HEK293 (cell line): Measurements from ENCODE around the gene CYB561A3.

Experiments
- CTCF ChIA-PET: fragments of 350-600 bp; formaldehyde crosslinking; extraction: SDS; loops from one replicate; lab custom pipeline; 2021; ENCODE audit warnings: antibody characterized with exemption; lab: Yijun Ruan, JAX
- POLR2A ChIA-PET: fragments of 300-600 bp; formaldehyde crosslinking; extraction: SDS; loops from one replicate; lab custom pipeline; 2020; ENCODE audit warnings: antibody characterized with exemption, inconsistent platforms; lab: Yijun Ruan, JAX
- H3K27ac ChIP-seq: fragments of 200-500 bp; sonication (Bioruptor generic); 2 replicates; pipeline ENCODE4 v1.5.1; 2014; ENCODE audit warnings: low read depth, low read length, control low read depth, inconsistent platforms; ENCODE audit errors: extremely low read depth
- H3K36me3 ChIP-seq, 2 experiments: fragments of 200-500 bp in 1 of 2; sonication (Bioruptor generic) in 1 of 2; 1 replicate in 1 of 2; 2 replicates in 1 of 2; pipeline ENCODE4 v1.5.1; 2014 to 2017; ENCODE audit warnings: inconsistent platforms in 2 of 2, low read length in 2 of 2; ENCODE audit not compliant: control insufficient read depth in 2 of 2, insufficient read depth in 1 of 2
- H3K4me1 ChIP-seq: fragments of 200-500 bp; sonication (Bioruptor generic); 2 replicates; pipeline ENCODE4 v1.5.1; 2014; ENCODE audit warnings: mild to moderate bottlenecking, low read length, inconsistent platforms; ENCODE audit not compliant: control insufficient read depth, insufficient read depth
- H3K4me3 ChIP-seq: 2 replicates; pipeline ENCODE4 v1.5.1; 2011; ENCODE audit warnings: low read depth, mild to moderate bottlenecking, control low read depth, low read length, moderate library complexity
- H3K9me3 ChIP-seq: fragments of 200-500 bp; sonication (Bioruptor generic); 2 replicates; pipeline ENCODE4 v1.5.1; 2014; ENCODE audit warnings: low read depth, low read length, inconsistent platforms; ENCODE audit not compliant: control insufficient read depth, insufficient read depth
- GLIS1 ChIP-seq: fragments of 450-650 bp; formaldehyde crosslinking; IDR thresholded peaks from 2 replicates; pipeline ENCODE4 v1.5.1; 2016; ENCODE audit warnings: missing biosample characterization, missing genetic modification characterization
- KLF9 ChIP-seq: fragments of 450-650 bp; formaldehyde crosslinking; IDR thresholded peaks from 2 replicates; pipeline ENCODE4 v1.5.1; 2016; ENCODE audit warnings: missing biosample characterization, missing genetic modification characterization, low read depth
- PRDM2 ChIP-seq: fragments of 450-650 bp; formaldehyde crosslinking; IDR thresholded peaks from 2 replicates; pipeline ENCODE4 v1.5.1; 2016; ENCODE audit warnings: missing biosample characterization, missing genetic modification characterization, borderline replicate concordance
- SCRT1 ChIP-seq: fragments of 450-650 bp; formaldehyde crosslinking; IDR thresholded peaks from 2 replicates; pipeline ENCODE4 v1.5.1; 2016; ENCODE audit warnings: missing biosample characterization, missing genetic modification characterization, borderline replicate concordance
- SCRT2 ChIP-seq: fragments of 450-650 bp; formaldehyde crosslinking; IDR thresholded peaks from 2 replicates; pipeline ENCODE4 v1.5.1; 2016; ENCODE audit warnings: missing biosample characterization, missing genetic modification characterization
- YY2 ChIP-seq: fragments of 450-650 bp; formaldehyde crosslinking; IDR thresholded peaks from 2 replicates; pipeline ENCODE4 v1.5.1; 2016; ENCODE audit warnings: missing biosample characterization, missing genetic modification characterization
- ZFP37 ChIP-seq: fragments of 450-650 bp; formaldehyde crosslinking; IDR thresholded peaks from 2 replicates; pipeline ENCODE4 v1.5.1; 2016; ENCODE audit warnings: missing biosample characterization, missing genetic modification characterization
- ZNF169 ChIP-seq: fragments of 450-650 bp; formaldehyde crosslinking; IDR thresholded peaks from 2 replicates; pipeline ENCODE4 v1.5.1; 2016; ENCODE audit warnings: missing biosample characterization, missing genetic modification characterization
- ZNF280C ChIP-seq: fragments of 450-650 bp; formaldehyde crosslinking; IDR thresholded peaks from 2 replicates; pipeline ENCODE4 v1.5.1; 2016; ENCODE audit warnings: missing biosample characterization, missing genetic modification characterization
- ZNF302 ChIP-seq: fragments of 450-650 bp; formaldehyde crosslinking; IDR thresholded peaks from 2 replicates; pipeline ENCODE4 v1.5.1; 2016; ENCODE audit warnings: missing biosample characterization, missing genetic modification characterization, low read depth
- ZNF341 ChIP-seq: fragments of 450-650 bp; formaldehyde crosslinking; IDR thresholded peaks from 2 replicates; pipeline ENCODE4; 2016; ENCODE audit warnings: low read depth, missing biosample characterization, missing genetic modification characterization
- ZNF354C ChIP-seq: fragments of 450-650 bp; formaldehyde crosslinking; IDR thresholded peaks from 2 replicates; pipeline ENCODE4 v1.5.1; 2016; ENCODE audit warnings: missing biosample characterization, missing genetic modification characterization, low read depth, borderline replicate concordance
- ZNF391 ChIP-seq: fragments of 450-650 bp; formaldehyde crosslinking; IDR thresholded peaks from 2 replicates; pipeline ENCODE4 v1.5.1; 2016; ENCODE audit warnings: low read depth, missing biosample characterization, missing genetic modification characterization, borderline replicate concordance
- ZNF398 ChIP-seq: fragments of 450-650 bp; formaldehyde crosslinking; IDR thresholded peaks from 2 replicates; pipeline ENCODE4 v1.5.1; 2017; ENCODE audit warnings: missing biosample characterization, missing genetic modification characterization
- ZNF404 ChIP-seq: fragments of 450-650 bp; formaldehyde crosslinking; IDR thresholded peaks from 2 replicates; pipeline ENCODE4 v1.5.1; 2017; ENCODE audit warnings: missing biosample characterization, missing genetic modification characterization
- ZNF561 ChIP-seq: fragments of 450-650 bp; IDR thresholded peaks from 2 replicates; pipeline ENCODE4 v1.5.1; 2018; ENCODE audit warnings: missing biosample characterization, missing genetic modification characterization, borderline replicate concordance
- ZNF600 ChIP-seq: fragments of 450-650 bp; formaldehyde crosslinking; IDR thresholded peaks from 2 replicates; pipeline ENCODE4 v1.5.1; 2016; ENCODE audit warnings: missing biosample characterization, missing genetic modification characterization
- ZNF677 ChIP-seq: fragments of 450-650 bp; IDR thresholded peaks from 2 replicates; pipeline ENCODE4 v1.5.0; 2018; ENCODE audit warnings: missing biosample characterization, mild to moderate bottlenecking, missing genetic modification characterization, moderate library complexity
- ZNF76 ChIP-seq: fragments of 450-650 bp; formaldehyde crosslinking; IDR thresholded peaks from 2 replicates; pipeline ENCODE4; 2016; ENCODE audit warnings: low read depth, missing biosample characterization, missing genetic modification characterization, borderline replicate concordance
- ZSCAN23 ChIP-seq: fragments of 450-650 bp; formaldehyde crosslinking; IDR thresholded peaks from 2 replicates; pipeline ENCODE4 v1.5.1; 2016; ENCODE audit warnings: missing biosample characterization, missing genetic modification characterization
- TF ChIP-seq, protein P1 (sequence below): fragments of 450-650 bp; formaldehyde crosslinking; IDR thresholded peaks from 2 replicates; pipeline ENCODE4 v1.5.1; 2017; ENCODE audit warnings: missing biosample characterization, missing genetic modification characterization

Gene CYB561A3

GRCh38 chr11:61333550-61334433 is 27.9 kb downstream of the CYB561A3 start (continued):
- 0 out of 2 replicates have a peak, but pooled peaks have one; percentile 26 for TF ChIP-seq PRDM2 (tag by site-specific recombination)
- no peak for TF ChIP-seq KLF9 (tag by site-specific recombination)

DNA sequence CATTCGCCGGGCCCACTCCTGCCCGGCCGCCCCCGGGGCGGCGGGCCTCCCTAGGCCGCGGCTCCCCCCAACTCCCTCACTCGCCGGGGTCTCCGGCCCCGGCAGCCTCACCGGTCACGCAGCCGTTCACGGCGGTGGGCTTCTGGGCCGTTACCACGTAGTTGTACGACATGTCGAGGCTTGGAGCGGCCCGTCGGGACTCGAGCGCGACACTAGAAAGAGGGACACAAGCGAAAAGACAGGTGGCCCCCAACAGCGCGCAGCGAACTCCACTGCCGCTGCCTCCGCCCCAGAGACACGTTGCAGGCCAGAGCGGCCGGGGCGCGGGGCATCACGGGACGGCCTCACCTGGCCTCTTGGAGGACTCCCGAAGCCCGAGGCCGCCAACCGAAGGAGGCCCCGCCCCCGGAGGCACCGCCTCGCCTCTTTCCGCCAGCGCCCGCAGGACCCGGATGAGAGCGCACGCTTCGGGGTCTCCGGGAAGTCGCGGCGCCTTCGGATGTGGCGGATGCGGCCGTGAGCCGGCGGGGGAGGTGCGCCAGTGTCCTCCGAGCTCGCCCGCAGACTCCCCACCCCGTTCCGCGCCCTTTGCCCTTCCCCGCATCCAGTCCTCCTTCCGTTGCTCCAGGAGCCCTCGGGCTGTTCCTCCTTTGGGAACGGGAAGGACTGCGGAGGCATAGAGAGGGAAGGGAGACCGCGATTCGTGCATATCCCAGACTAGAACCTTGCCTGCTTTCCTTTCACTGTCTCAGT is 28.7 kb downstream of the CYB561A3 start, which contains the start of the genes DDB1 and TKFC:
Gene DDB1, minus strand, starts transcription at position 309 of the 753 bp plus-strand sequence. Its CDS starts 137 bp downstream, at position 172.
Gene TKFC, plus strand, starts transcription at position 432 of the 753 bp plus-strand sequence. CDS start 1,501 bp downstream, outside the sequence.
- ChIA-PET CTCF (interaction anchor here (0.9 to 6.0 kb wide), 3 partner anchors 13 to 78 kb away, joined by 3 to 210 read pairs (median 3); no protein-coding TSS in a partner anchor), POLR2A (interaction anchor here (1.2 to 4.3 kb wide), 4 partner anchors 21 to 52 kb away, joined by 3 to 40 read pairs (median 20); partner anchors contain the start of genes CYB561A3 and TMEM138)
- H3K36me3 ChIP-seq: peaks cover 0 to 36% of the 10 kb centered on the region in 2 experiments; a peak in 1 of 3 replicates
- peak within 1 kb of the TSS; percentile 69 for H3K27ac ChIP-seq
- peak within 1 kb of the TSS; percentile 99 for H3K4me3 ChIP-seq
- no peaks in the 10 kb centered on the region for H3K9me3 ChIP-seq
- no peaks in the 10 kb centered on the region for H3K4me1 ChIP-seq
- TF ChIP-seq ZNF404 (tag by site-specific recombination) (no peak), SCRT1 (tag by site-specific recombination) (no peak), ZNF302 (tag by site-specific recombination) (no peak), ZNF398 (tag by site-specific recombination) (no peak), ZNF341 (tag by site-specific recombination) (peak; percentile 73), ZSCAN23 (tag by site-specific recombination) (no peak), ZNF677 (no peak), ZNF561 (tag by site-specific recombination) (peak; percentile 59; the same call in 1 of the 2 replicates), ZNF391 (0 out of 2 replicates have a peak, but pooled peaks have one; percentile 25), YY2 (tag by site-specific recombination) (no peak; the same call in 1 of the 2 replicates), SCRT2 (tag by site-specific recombination) (peak; percentile 77), ZNF169 (tag by site-specific recombination) (no peak), ZNF280C (no peak), KLF9 (tag by site-specific recombination) (0 out of 2 replicates have a peak, but pooled peaks have one; percentile 32), ZFP37 (tag by site-specific recombination) (0 out of 2 replicates have a peak, but pooled peaks have one; percentile 27), ZNF600 (tag by site-specific recombination) (no peak), GLIS1 (tag by site-specific recombination) (peak; percentile 94), ZNF76 (tag by site-specific recombination) (peak; percentile 96), ZNF354C (no peak)
- TF ChIP-seq, protein P1, sequence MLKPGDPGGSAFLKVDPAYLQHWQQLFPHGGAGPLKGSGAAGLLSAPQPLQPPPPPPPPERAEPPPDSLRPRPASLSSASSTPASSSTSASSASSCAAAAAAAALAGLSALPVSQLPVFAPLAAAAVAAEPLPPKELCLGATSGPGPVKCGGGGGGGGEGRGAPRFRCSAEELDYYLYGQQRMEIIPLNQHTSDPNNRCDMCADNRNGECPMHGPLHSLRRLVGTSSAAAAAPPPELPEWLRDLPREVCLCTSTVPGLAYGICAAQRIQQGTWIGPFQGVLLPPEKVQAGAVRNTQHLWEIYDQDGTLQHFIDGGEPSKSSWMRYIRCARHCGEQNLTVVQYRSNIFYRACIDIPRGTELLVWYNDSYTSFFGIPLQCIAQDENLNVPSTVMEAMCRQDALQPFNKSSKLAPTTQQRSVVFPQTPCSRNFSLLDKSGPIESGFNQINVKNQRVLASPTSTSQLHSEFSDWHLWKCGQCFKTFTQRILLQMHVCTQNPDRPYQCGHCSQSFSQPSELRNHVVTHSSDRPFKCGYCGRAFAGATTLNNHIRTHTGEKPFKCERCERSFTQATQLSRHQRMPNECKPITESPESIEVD (tag by site-specific recombination): no peak
